ENCODE results near the gene CDKN2AIPNL.

The CDKN2AIPNL gene

GRCh38 chr5:134370871-134371833, 40.5 kb downstream of the CDKN2AIPNL start, which contains the start of gene UBE2B:
TSS of gene UBE2B (plus strand) at chr5:134371569. CDS start at chr5:134371596, 27 bp downstream.
- peak within 1 kb of the TSS; percentile 80 for H3K4me3 ChIP-seq (ENCODE audit: low read depth, low read length)
- TF ChIP-seq, protein P1, sequence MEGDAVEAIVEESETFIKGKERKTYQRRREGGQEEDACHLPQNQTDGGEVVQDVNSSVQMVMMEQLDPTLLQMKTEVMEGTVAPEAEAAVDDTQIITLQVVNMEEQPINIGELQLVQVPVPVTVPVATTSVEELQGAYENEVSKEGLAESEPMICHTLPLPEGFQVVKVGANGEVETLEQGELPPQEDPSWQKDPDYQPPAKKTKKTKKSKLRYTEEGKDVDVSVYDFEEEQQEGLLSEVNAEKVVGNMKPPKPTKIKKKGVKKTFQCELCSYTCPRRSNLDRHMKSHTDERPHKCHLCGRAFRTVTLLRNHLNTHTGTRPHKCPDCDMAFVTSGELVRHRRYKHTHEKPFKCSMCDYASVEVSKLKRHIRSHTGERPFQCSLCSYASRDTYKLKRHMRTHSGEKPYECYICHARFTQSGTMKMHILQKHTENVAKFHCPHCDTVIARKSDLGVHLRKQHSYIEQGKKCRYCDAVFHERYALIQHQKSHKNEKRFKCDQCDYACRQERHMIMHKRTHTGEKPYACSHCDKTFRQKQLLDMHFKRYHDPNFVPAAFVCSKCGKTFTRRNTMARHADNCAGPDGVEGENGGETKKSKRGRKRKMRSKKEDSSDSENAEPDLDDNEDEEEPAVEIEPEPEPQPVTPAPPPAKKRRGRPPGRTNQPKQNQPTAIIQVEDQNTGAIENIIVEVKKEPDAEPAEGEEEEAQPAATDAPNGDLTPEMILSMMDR (IDR thresholded peaks at IDR 0.05; ENCODE audit: borderline replicate concordance, insufficient read depth, low read depth, low read length): no peak

DNA sequence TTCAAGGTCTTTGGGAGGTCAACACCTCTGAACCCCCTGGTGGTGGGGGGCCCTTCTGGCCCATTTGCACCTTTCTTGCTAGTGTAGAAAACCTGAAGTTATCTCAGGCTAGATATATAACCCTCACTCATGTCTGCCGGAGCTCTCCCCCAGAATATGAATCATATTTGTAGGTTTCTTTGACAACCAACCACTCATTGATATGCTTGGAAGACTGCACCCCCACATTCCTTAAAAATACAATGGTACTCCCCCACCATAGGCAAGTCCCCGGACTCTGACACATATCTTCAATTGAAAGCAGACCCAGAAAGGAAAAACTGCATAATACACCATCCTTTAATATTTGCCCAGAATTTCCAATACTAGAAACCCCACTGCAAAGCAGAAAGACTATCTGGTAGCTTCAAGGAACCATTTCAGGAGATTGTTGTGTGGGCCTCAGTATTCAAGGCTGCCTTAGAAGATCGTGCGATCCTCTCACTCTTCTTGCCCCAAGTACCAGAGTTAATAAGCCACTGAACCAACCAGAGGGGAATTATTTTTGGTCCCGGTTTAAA, 41.3 kb downstream of the CDKN2AIPNL start:
- peak overlapping the region; percentile 48 for H3K4me3 ChIP-seq (ENCODE audit: low read depth, low read length)
- TF ChIP-seq, protein P1 (IDR thresholded peaks at IDR 0.05; ENCODE audit: borderline replicate concordance, insufficient read depth, low read depth, low read length): no peak

- TF ChIP-seq, protein P1 (IDR thresholded peaks at IDR 0.05; ENCODE audit: borderline replicate concordance, insufficient read depth, low read depth, low read length): no peak
- no peak overlapping the region for H3K4me3 ChIP-seq (ENCODE audit: low read depth, low read length)
These were observed 46.1 kb downstream of the CDKN2AIPNL start for GRCh38 chr5:134365604-134366003.

GRCh38 chr5:134355681-134356080, 56.0 kb downstream of the CDKN2AIPNL start:
- H3K4me3 ChIP-seq (ENCODE audit: low read depth, low read length): no peak overlapping the region
- TF ChIP-seq, protein P1 (IDR thresholded peaks at IDR 0.05; ENCODE audit: borderline replicate concordance, insufficient read depth, low read depth, low read length): no peak

Data from GM12875 (cell line).